T-helper 2 cell (primary cell): ENCODE data around the gene HPS4.

Experiments
- DNase-seq, 5 experiments: peaks; one replicate each; pipeline versions ENCODE4 v3.0.0 to v3.0.0-alpha.2; 2012 to 2022

The HPS4 gene

DNA sequence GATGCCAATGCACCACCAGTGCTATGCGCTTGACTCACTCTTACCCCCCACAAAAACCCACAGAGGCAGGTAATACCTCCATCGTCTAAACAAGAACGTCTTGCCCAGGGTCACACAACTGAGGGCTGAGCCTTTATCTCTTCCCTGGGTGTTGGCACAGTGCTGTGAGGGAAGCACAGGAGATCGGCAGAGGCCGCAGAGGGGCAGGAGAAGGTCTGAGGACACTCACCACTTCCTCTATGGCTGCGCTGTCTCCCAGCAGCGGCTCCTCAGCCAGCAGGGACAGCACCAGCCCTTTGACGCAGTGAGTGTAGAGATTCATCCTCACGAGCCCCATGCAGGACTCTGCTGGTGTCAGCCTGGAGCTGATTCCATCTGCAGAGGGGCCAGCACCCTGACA, 19.9 kb downstream of the HPS4 start:
- DNase-seq, result no peak

DNA sequence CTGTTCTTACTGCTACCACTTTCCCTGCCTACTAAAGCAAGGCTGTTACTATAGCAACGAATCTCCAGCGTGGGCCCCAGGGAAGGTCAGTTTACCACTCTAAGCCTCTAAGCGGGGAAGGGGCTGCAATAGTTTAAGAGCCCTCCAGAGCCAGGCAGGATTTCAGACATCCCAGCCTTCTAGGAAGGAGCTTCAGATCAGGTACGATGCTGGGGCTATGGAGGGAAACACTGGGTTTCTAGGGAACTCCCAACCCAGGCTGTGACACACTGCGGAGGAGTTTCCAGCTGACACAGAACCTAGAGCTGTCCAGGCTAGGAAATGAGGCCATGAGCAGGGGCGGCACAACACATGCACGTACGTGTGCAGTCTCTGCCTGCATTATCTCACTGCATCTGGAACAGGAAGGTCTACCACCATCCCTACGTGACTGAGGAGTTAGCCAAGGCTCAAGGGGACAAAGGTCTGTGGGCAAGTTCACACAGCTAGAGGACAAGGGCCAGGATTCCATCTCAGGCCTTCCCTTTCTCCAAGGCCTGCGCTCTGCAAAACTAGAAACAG, 20.4 kb downstream of the HPS4 start:
- no peak for DNase-seq

DNA sequence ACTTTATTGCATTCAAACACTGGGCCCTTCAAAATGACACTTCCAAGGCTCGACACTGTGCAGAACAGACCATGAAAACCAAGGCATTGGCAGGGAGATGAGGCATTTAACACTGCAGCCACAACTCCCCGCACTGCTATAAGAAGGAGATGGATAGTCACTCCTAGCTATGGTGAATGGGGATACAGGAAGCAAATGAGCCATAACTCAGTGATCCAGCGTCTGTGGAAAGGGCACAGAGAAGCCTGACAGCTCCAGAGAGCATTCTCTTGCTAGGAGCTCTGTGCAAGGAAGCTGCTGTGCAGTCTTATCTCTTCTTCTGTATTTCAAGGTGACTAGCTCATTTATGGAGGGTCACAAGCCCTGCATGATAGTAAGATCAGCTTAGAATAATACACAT, 20.9 kb downstream of the HPS4 start:
- no peak for DNase-seq

DNA sequence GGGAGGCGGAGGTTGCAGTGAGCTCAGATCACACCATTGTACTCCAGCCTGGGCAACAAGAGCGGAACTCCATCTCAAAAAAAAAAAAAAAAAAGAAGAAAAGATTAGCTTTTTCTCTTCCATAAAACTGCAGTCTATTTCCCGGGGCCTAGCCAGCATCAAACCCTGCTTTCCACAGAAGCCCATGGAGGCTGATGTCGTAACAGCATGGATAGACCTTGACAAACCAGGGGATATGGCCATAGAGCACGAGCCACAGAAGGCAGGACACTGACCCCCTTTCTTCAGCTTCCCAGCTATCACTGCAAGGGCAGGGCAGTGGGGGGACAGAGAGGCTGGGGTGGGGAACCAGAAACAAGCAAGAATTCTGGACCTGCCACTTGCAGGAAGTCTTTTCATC, 21.5 kb downstream of the HPS4 start:
- DNase-seq, result no peak

DNA sequence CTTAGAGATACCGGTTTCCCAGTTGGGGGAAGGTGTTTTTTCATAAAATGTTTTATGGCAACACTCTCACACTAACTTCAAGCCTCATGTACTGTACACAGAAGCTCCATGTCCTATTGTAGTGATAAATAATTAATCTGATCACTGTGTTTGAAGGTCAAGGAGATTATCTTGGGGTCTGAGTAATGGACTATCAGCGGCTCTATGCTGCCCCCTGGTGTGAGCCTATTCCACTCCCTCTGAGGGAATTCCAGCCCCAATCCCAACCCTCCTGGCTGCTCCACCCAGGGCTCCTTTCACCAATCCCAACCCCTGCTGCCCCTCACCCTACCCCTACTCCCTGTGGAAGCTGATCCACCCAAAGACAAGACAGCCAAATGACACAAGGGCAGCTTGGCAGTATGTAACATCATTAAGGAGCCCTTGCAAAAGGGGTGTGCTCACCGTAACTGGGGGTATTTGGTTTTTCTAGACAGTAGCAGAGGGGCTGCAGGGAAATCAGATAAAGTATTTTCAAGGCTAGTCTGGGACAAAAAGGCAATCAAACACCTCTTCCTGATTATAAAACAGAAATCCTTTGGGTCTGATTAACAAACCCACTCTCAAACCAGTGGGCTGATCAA, 22.3 kb downstream of the HPS4 start:
- DNase-seq, result peak in 2 of 5 experiments; percentile 16

DNA sequence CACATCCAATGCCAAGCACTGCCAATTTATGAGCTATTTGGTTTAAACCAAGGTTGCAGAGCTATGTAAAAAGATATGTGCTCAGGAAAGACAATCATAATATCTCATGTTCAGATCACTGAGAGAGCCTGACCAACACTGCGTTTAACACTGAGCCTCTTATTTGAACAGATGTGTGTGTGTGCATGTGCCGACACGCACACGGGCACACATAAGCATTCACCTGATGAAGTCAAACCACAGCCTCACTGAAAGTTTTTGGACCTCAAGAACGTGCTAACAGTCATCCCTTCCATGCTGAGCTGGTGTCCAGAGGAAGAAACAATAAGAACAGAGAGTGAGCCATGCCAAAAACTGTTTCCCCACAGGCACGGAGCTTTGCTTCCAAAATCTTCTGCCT, 23.4 kb downstream of the HPS4 start:
- DNase-seq, result no peak

DNA sequence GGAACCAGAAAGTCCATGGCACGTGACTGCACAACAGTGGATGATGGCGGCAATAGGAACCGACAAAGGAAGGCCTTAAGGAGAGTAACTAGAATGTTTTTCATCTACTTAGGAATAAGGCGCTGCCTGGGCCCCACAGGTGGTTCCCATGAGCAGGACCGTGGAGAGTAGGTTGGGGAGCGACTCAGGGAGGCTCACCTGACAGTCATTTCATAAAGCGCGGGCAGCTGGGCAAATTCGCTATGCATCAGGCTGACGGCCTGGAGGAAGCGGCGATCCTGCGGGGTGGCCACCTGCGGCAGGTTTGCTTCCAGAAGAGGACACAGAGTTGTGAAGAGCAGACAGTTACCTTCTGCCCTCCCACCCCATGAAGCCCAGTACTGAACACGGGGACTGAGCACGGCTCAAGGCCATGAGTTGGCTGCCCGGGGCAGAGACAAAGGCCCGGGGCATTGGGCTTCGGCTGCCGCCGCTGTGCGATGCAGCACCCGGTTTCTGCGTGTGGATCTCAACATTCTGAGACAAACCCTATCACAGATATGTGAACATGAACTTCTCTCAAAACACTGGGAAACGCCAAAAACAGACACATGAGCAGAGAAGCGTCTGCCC, 25.8 kb downstream of the HPS4 start:
- no peak for DNase-seq

DNA sequence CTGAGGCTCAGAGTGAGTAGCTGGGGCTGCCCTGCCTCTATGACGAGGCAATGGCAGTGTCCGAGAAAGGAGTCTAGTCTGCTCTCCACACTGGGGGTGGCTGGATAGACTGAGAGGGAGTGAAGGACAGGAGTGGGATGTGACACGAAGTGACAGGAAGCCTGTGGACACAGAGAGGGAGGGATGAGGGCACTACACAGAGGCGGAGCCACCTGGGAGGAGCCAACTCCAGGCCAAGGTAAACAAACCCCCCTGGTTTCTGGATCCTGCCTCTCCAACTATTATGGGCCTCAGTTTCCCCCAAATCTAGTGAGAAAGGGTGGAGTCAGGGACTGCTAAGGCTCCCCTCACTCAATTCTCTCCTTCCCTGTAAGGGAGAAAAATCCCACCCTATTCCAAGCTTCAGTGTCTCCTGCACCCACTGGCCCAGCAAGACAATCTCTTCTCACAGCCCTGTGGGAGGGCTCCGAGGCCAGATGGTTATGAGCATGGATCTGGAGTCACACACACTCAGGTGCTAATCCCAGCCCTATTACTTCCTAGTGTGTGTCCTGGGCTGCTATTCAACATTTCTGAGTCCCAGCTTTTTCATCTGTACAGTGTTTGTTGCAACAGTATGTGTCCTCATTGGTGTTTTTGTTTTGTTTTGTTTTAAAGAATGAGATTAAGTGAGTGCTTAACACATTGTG, 29.6 kb downstream of the HPS4 start:
- DNase-seq, result no peak

DNA sequence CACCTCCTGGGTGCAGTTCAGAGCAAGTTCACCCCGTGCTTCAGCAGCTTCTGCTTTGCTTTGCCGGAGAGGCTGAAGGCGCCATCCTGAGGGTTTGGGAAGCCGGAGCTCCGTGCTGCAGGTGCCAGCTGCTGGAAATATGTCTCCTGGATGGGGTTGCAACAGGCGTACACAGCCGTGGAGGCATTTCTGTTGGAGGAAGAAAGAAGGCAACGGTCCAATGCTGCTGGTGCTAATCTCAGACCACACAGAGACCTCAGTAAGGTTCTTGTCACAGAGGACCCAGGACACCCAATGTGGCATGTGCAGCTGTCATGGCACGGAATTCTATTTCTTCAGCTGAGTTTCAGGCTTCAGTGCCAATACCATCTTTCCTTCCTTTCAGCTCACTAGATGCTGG, 30.4 kb downstream of the HPS4 start:
- no peak for DNase-seq

DNA sequence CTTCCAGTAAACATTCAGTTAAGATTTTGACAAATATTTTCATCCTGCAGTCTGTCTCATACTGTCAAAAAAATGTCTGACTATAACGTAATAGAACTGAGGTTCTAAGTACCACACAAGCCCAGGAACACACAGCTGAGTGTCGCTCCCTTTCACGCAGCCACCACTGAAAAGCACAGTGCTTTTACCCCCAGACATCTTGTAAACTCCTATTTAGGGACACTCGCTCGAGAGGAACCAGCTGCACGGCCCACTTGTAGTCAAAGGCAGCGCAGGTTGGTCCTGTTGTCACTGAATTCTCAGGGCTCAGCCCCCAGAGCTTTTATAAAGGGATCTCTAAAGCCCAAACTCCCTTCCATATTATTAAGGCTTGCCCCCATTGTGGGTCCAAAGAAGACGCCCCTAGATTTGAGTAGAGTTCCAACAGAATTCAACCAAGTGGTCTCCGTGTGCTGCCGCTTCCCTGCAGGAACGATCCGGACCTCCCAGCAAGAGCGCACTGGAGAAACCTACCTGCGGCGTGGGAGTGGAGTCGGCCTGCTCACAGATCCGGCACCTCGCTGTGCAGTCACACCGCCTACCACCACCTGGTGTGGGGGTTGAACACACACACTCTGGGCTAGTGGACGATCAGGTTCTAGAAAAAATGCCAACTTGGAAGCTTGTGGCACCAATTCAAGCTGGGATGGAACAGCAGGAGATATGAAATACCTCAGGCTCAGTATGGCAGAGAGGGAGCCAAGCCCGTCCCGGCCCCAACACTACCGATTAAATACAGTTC, 31.2 kb downstream of the HPS4 start:
- no peak for DNase-seq

DNA sequence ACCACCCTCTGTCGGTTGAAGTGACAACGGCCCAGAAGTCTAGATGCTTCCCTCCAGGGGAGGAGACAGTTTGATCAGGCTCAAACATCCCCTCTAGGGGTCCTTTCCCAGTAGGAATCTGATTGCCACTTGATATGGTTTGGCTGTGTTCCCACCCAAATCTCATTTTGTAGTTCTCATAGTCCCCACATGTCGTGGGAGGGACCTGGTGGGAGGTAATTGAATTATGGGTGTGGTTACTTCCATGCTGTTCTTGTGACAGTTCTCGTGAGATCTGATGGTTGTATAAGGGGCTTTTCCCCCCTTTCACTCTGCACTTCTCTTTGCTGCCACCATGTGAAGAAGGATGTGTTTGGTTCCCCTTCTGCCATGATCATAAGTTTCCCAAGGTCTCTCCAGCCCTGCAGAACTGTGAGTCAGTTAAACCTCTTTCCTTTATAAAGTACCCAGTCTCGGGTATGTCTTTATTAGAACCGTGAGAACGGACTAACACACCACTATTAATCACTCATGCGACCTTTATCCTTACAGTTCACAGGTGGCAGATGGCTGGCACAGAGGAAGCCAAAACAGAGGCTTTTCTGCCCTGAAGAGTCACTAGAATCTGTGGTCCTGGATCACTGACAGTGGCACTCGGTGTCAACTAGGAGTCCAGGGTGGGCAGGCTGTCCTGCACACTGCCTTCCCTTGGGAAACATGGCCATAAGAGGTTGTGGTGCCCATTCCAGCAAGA, 33.0 kb downstream of the HPS4 start:
- no peak for DNase-seq

DNA sequence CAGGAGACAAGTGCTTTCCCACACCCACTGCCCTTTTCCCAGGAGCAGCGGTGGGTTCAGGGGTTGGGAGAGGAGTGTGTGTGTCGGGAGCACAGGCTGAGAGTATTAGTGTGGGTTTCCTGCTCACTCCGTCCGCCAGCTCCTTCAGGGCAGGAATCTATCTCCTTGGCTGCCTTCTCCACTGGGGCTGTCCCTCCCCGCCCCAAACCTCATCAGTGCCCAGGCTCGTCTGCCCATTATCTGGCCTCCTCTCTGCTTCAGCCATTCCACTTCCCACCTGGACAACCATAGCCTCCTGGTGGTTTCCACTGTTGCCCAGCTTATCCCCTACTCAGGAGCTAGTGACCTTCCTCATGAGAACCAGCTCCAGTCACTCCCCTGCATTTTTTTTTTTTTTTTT, 34.6 kb downstream of the HPS4 start:
- DNase-seq, result no peak

DNA sequence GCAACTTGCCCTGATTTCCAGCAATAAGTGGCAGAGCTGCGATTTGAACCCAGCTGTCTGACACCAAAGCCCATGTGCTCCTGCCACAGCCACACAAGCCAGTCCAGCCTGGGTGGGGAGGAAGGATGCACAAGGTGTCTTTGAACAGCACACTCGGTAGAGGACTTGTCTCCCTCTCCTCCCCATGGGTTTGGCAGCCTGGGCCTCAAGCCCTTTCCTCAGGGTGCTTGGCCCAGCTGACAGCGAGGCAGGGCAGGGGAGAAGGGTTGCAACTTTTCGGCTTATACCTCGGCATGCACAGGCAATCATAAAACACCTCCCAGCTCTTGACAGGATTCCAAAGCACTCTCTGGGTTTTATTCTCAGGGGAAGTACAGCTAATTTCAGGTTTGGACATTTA, 35.2 kb downstream of the HPS4 start:
- DNase-seq, result no peak

DNA sequence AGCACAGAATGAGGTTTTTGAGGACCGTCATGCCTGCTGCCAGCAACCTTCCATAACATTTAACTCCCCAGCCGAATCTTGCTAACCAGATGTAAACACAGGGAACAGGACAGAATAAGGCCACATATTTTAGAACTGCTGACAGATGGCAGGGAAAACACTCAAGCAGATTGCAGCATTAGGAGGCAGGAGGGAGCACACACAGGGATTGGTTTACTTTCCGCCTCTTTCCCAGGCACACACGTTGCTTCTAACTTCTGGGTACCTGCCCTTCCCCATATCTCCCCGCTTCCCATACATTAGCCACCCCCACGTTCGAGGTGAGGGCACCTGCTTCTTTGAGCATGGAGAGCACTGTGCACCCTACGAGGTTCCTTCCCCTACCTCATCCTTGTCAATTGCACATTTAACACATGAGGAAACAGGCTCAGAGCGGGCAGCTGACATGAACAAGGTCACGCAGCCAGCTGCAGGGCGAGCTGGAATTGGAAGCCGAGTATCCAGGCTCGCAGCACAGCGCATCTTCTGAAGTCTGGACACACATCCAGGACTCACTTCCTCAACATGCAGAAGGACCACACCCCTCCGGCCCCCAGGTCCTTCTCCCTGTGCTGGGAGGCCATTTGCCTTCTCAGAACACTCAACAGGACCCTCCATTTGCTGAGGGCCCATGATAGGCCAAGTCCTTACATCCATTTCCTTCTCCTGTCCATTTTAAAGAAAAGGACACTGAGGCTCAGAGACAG, 35.8 kb downstream of the HPS4 start:
- DNase-seq, result no peak

DNA sequence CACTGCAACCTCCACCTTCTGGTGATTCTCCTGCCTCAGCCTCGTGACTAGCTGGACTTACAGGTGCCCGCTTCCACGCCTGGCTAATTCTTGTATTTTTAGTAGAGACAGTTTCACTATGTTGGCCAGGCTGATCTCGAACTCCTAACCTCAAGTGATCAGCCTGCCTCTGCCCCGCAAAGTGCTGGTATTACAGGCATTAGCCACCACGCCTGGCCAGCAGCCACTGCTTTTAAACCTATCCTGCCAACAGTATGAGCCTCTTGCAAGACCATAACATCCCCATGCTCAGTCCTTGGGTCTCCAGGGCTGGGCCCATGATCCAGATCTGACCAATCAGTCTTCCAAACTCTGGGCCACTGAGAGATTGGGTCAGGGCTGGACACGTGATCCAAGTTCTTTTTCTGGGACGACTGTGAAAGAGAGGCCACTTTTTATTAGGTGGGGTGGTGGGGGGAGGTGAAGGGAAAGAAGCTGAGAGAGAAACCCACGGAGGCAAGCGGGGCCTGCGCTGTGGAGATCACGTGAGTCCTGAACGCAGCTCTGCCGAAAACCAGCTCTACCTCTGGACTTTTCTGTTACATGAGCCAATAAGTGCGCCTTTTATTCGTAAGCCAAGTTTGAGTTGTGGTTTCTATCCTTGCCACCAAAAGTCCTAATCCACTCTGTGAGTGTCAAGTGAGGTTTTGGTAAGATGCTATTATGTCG, 36.6 kb downstream of the HPS4 start:
- DNase-seq, result no peak

DNA sequence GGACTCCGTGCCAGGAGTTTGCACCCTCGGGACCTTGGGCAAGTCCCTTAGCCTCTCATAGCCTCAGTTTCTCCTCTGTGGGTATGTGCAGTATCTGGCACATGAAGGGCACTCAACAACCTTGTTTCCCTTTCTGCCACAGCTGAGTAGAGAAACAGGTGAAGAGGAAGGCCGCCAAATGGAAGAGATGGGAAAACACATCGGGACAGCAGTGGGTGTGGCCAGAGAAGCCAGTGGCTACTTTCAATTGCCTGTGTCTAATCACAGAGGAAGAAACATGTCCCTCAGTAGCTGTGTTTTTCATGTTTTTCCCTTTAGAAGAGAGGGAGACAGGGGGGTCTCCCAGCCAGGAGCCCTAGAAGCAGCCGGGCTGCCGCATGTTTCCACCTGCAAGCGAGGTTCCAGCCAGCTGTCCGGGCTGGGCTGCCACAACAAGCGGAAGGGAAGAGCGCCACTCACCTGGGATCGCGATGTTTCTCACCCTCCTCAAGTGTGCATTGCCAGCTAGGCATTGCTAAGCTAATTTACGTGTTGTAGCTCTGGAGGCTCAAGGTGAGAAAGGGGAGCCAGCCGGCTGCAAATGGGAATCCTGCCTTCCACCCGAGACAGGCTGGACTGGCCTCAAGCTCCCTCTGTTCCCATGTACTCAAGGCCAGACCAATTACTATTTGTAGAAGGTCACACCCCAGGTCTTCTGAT, 37.9 kb downstream of the HPS4 start:
- no peak for DNase-seq

DNA sequence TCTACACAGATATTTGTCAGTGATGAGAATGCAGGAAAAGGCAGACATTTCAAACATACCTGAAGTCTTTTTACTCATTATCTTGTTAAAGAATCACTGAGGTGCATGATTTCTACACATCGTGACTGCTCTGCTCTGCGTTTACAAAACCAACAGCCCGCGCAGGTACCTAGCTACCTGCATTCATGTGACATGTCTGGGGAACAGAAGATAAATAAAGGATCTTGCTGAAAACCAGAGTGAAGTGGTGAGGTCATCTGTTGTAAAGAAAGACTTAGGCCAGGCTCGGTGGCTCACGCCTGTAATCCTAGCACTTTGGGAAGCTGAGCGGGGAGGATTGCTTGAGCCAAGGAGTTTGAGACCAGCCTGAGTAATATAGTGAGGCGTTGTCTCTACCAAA, 38.8 kb downstream of the HPS4 start:
- DNase-seq, result no peak

DNA sequence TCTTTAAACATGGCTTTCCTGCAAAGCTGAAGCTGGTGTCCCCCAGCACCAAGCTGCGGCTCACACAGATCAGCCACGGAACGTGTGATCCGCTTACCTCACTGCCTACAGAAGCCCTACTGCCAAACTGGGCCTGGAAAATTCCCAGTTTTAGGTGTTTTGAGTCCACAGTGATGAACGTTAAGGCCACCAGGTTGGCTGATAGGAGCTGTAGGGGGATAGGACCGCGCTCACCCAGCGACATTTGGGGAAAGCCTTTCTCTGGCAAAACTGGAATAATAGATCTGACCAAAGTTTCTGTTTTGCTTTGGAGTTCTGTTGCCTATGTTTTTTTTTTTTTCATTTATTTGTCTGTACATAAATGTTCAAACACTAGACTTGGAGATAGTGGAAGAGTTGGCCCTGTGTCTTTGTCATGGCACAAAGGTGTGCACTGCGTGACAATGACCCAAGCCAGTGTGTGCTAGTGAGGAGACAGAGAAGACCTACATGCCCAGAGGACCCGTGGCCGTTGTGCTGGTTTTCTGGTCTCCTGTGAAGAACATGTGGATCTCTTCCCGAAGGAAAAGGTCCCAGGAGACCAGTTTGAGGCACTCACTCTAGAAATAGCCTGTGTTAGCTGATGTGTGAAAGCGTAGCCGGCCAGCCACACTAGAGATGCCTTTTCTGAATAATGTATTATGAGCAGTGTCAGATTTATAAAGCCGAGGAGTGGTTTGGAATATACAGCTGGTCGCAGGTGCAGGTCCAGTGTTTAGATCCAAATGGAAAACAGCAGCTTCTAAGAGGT, 39.5 kb downstream of the HPS4 start:
- no peak for DNase-seq

DNA sequence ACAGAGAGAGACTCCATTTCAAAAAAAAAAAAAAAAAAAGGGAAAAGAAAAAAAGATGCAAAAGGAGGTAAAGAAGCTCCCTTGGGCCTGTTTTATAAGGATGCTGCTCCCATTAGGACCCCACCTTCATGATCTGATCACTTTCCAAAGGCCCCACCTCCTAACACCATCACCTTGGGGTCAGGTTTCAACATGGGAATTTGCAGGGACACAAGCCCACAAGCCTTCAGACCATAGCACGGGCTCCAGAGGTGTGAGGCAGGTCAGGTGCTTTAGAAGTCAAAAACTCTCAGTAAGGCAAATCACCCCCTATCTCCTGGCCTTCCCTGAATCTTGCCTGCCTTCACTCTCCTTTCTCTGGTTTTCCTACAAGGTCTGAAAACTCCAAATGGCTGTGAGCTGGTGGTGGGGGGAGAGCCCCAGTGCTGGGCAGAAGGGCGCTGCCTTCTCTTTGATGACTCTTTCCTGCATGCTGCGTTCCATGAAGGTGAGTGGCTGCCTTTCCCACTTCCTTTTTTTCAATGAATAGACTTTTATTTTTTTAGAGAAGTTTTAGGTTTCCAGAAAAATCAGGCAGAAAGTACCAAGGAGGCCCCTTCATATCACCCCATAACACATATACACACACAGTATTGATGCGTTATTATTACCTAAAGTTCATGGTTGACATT, 41.4 kb downstream of the HPS4 start:
- DNase-seq, result no peak
